GM23338 (cell line): ENCODE results near the gene TRUB1. TPM values are rescaled to one million over a fixed set of nuclear protein-coding genes. Genes with fewer than 3 reads are reported as not detected.

Experiments used
- ATAC-seq: fragments of 200-7000 bp; cut with Tn5 transposase; 3 replicates; pipeline ENCODE4 v1.9.1; 2020
- DNase-seq: peaks from one replicate; pipeline ENCODE4 v3.0.0-alpha.2; 2015; ENCODE audit warnings: low spot score
- H2AFZ ChIP-seq: fragments of 200-600 bp; sonication (generic); 2 replicates; pipeline ENCODE4 v1.8.0; 2016; ENCODE audit warnings: antibody characterized with exemption, mild to moderate bottlenecking, moderate library complexity
- H3F3A ChIP-seq: fragments of 200-600 bp; sonication (generic); replicated peaks from 2 replicates; pipeline ENCODE4 v1.8.0; 2017; ENCODE audit warnings: antibody characterized with exemption, mixed run types, low read depth
- H3K27ac ChIP-seq: fragments of 200-600 bp; sonication (generic); 2 replicates; pipeline ENCODE4 v1.6.1; 2016; ENCODE audit warnings: low read depth
- H3K27me3 ChIP-seq: fragments of 200-600 bp; sonication (generic); 2 replicates; pipeline ENCODE4 v1.8.0; 2016; ENCODE audit warnings: mild to moderate bottlenecking, mixed run types, moderate library complexity; ENCODE audit not compliant: insufficient read depth
- H3K36me3 ChIP-seq: fragments of 200-600 bp; sonication (generic); 2 replicates; pipeline ENCODE4 v1.8.0; 2016; ENCODE audit warnings: mild to moderate bottlenecking; ENCODE audit not compliant: insufficient read depth
- H3K4me1 ChIP-seq: fragments of 200-600 bp; sonication (generic); 2 replicates; pipeline ENCODE4 v1.8.0; 2016; ENCODE audit warnings: mild to moderate bottlenecking, moderate library complexity; ENCODE audit not compliant: insufficient read depth
- H3K4me2 ChIP-seq: fragments of 200-600 bp; sonication (generic); 2 replicates; pipeline ENCODE4 v1.7.1; 2017; ENCODE audit warnings: mixed run types
- H3K4me3 ChIP-seq: fragments of 200-600 bp; sonication (generic); 2 replicates; pipeline ENCODE4 v1.6.1; 2016; ENCODE audit warnings: mixed run types
- H3K79me2 ChIP-seq: fragments of 200-600 bp; sonication (generic); replicated peaks from 2 replicates; pipeline ENCODE4 v1.8.0; 2017; ENCODE audit warnings: mild to moderate bottlenecking; ENCODE audit not compliant: insufficient read depth
- H3K9me2 ChIP-seq: fragments of 200-600 bp; sonication (generic); 2 replicates; pipeline ENCODE4 v1.8.0; 2017; ENCODE audit not compliant: insufficient read depth
- H4K20me1 ChIP-seq: fragments of 200-600 bp; sonication (generic); replicated peaks from 2 replicates; pipeline ENCODE4 v1.8.0; 2017; ENCODE audit warnings: mild to moderate bottlenecking; ENCODE audit not compliant: insufficient read depth
- H3K27ac Mint-ChIP-seq: 2 replicates; pipeline ENCODE4 v1.8.0; 2020; ENCODE audit warnings: inconsistent platforms, mild to moderate bottlenecking, moderate library complexity, mixed read lengths
- H3K27me3 Mint-ChIP-seq: 3 replicates; pipeline ENCODE4 v1.8.0; 2022; ENCODE audit warnings: low read depth, mild to moderate bottlenecking, moderate library complexity, mixed read lengths, inconsistent platforms; ENCODE audit not compliant: insufficient read depth, poor library complexity
- H3K36me3 Mint-ChIP-seq: 3 replicates; pipeline ENCODE4 v1.8.0; 2021; ENCODE audit warnings: low read depth, mild to moderate bottlenecking, inconsistent platforms, moderate library complexity, mixed read lengths
- H3K4me1 Mint-ChIP-seq: 3 replicates; pipeline ENCODE4 v1.8.0; 2020; ENCODE audit warnings: mild to moderate bottlenecking, inconsistent platforms, mixed read lengths
- H3K4me3 Mint-ChIP-seq: 3 replicates; pipeline ENCODE4 v1.8.0; 2021; ENCODE audit warnings: moderate library complexity, mild to moderate bottlenecking, inconsistent platforms, mixed read lengths
- H3K9me3 Mint-ChIP-seq: 3 replicates; pipeline ENCODE4 v1.8.0; 2020; ENCODE audit warnings: moderate library complexity, mild to moderate bottlenecking, inconsistent platforms, mixed read lengths
- CREB1 ChIP-seq: fragments of 250-450 bp; sonication (Bioruptor Pico); IDR thresholded peaks from 2 replicates; pipeline ENCODE4 v1.5.0; 2020; ENCODE audit warnings: low read depth, mild to moderate bottlenecking, moderate library complexity
- CTCF ChIP-seq, 2 experiments: fragments of 200-600 bp in 1 of 2; sonication (generic) in 1 of 2; conservative IDR thresholded peaks; 2 replicates each; pipeline versions ENCODE4 v1.5.1 to v1.6.1; 2016 to 2017; ENCODE audit warnings: antibody characterized with exemption in 2 of 2, low read depth in 2 of 2, mild to moderate bottlenecking in 2 of 2, moderate library complexity in 1 of 2
- ZNF331 ChIP-seq: fragments of 250-450 bp; sonication (Bioruptor Pico); IDR thresholded peaks from 2 replicates; pipeline ENCODE4 v1.5.0; 2020; ENCODE audit warnings: low read depth, mild to moderate bottlenecking, moderate library complexity
- polyA plus RNA-seq: library from polyadenylated mRNA; unstranded; fragments of >200 nt; fragmentation: Nextera tagmentation; extraction: Ambion mirVana; gene quantifications from 2 replicates; pipeline ENCODE4 v1.2.1, GENCODE V29; 2016
- total RNA-seq: library from RNA; depleted of rRNA; stranded (reverse); fragments of >200 nt; shearing (Covaris generic); gene quantifications from 2 replicates; pipeline ENCODE4 v1.2.3, GENCODE V29; 2014
- TF ChIP-seq, protein P1 (sequence below): fragments of 250-450 bp; sonication (Bioruptor Pico); IDR thresholded peaks from 2 replicates; pipeline ENCODE4 v1.5.0; 2020; ENCODE audit warnings: mild to moderate bottlenecking, moderate library complexity

The TRUB1 gene
- total and polyA plus RNA-seq, 2 experiments from 2014 or later: 15.5 to 34.5 TPM

DNA sequence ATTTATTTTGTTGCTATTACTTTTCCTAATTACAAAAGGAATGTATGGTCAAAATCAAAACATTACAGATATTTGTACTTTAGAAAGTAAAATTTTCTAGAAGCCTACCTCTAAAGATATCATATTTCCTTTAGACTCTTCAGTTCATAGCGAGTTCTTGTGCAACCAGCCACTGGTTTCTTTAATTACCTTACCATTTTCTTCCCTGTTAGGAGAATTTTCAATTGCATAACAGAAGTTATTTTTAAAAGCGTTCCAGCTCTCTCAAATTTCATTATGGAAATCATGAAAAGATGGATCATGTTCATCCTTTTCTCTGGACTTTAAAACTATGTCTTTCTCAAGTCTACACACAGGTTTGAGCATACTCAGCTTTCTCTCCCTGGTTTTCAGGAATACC, 5.0 kb upstream of the TRUB1 start:
- no peaks in the 10 kb centered on the region for H3F3A ChIP-seq
- DNase-seq (no peak), ATAC-seq (no peak)
- Mint-ChIP-seq H3K27ac (no peak overlapping the region), H3K4me1 (no peaks in the 10 kb centered on the region), H3K27me3 (no peaks in the 10 kb centered on the region), H3K36me3 (no peaks in the 10 kb centered on the region; the same call in 2 of the 3 replicates), H3K4me3 (no peak overlapping the region), H3K9me3 (peaks cover 12% of the 10 kb centered on the region)
- no peaks in the 10 kb centered on the region; the same call in 1 of the 2 replicates for H3K9me2 ChIP-seq
- TF ChIP-seq ZNF331 (CRISPR knock-in tag) (no peak), CREB1 (CRISPR knock-in tag) (no peak)
- TF ChIP-seq, protein P1, sequence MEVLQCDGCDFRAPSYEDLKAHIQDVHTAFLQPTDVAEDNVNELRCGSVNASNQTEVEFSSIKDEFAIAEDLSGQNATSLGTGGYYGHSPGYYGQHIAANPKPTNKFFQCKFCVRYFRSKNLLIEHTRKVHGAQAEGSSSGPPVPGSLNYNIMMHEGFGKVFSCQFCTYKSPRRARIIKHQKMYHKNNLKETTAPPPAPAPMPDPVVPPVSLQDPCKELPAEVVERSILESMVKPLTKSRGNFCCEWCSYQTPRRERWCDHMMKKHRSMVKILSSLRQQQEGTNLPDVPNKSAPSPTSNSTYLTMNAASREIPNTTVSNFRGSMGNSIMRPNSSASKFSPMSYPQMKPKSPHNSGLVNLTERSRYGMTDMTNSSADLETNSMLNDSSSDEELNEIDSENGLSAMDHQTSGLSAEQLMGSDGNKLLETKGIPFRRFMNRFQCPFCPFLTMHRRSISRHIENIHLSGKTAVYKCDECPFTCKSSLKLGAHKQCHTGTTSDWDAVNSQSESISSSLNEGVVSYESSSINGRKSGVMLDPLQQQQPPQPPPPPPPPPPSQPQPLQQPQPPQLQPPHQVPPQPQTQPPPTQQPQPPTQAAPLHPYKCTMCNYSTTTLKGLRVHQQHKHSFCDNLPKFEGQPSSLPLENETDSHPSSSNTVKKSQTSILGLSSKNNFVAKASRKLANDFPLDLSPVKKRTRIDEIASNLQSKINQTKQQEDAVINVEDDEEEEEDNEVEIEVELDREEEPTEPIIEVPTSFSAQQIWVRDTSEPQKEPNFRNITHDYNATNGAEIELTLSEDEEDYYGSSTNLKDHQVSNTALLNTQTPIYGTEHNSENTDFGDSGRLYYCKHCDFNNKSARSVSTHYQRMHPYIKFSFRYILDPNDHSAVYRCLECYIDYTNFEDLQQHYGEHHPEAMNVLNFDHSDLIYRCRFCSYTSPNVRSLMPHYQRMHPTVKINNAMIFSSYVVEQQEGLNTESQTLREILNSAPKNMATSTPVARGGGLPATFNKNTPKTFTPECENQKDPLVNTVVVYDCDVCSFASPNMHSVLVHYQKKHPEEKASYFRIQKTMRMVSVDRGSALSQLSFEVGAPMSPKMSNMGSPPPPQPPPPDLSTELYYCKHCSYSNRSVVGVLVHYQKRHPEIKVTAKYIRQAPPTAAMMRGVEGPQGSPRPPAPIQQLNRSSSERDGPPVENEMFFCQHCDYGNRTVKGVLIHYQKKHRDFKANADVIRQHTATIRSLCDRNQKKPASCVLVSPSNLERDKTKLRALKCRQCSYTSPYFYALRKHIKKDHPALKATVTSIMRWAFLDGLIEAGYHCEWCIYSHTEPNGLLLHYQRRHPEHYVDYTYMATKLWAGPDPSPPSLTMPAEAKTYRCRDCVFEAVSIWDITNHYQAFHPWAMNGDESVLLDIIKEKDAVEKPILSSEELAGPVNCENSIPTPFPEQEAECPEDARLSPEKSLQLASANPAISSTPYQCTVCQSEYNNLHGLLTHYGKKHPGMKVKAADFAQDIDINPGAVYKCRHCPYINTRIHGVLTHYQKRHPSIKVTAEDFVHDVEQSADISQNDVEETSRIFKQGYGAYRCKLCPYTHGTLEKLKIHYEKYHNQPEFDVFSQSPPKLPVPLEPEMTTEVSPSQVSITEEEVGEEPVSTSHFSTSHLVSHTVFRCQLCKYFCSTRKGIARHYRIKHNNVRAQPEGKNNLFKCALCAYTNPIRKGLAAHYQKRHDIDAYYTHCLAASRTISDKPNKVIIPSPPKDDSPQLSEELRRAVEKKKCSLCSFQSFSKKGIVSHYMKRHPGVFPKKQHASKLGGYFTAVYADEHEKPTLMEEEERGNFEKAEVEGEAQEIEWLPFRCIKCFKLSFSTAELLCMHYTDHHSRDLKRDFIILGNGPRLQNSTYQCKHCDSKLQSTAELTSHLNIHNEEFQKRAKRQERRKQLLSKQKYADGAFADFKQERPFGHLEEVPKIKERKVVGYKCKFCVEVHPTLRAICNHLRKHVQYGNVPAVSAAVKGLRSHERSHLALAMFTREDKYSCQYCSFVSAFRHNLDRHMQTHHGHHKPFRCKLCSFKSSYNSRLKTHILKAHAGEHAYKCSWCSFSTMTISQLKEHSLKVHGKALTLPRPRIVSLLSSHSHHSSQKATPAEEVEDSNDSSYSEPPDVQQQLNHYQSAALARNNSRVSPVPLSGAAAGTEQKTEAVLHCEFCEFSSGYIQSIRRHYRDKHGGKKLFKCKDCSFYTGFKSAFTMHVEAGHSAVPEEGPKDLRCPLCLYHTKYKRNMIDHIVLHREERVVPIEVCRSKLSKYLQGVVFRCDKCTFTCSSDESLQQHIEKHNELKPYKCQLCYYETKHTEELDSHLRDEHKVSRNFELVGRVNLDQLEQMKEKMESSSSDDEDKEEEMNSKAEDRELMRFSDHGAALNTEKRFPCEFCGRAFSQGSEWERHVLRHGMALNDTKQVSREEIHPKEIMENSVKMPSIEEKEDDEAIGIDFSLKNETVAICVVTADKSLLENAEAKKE (CRISPR knock-in tag): no peak
- no peaks in the 10 kb centered on the region for H4K20me1 ChIP-seq
- no peak overlapping the region for H3K4me2 ChIP-seq
- no peaks in the 10 kb centered on the region for H3K4me1 ChIP-seq
- H3K27me3 ChIP-seq: no peaks in the 10 kb centered on the region
- H3K79me2 ChIP-seq: no peaks in the 10 kb centered on the region
- H3K4me3 ChIP-seq: no peak overlapping the region
- no peak overlapping the region for H2AFZ ChIP-seq
- no peak overlapping the region for H3K27ac ChIP-seq
- H3K36me3 ChIP-seq: no peaks in the 10 kb centered on the region

- H3K36me3 Mint-ChIP-seq: no peaks in the 10 kb centered on the region; the same call in 2 of the 3 replicates
- no peaks in the 10 kb centered on the region for H4K20me1 ChIP-seq
- no peaks in the 10 kb centered on the region for H3K27me3 ChIP-seq
- DNase-seq: no peak
- H3K27ac ChIP-seq: no peak overlapping the region
- no peak overlapping the region for H3K4me3 ChIP-seq
- H3K4me1 Mint-ChIP-seq: no peaks in the 10 kb centered on the region
- H2AFZ ChIP-seq: no peak overlapping the region
- H3K4me1 ChIP-seq: no peaks in the 10 kb centered on the region
- H3K36me3 ChIP-seq: no peaks in the 10 kb centered on the region
- H3K79me2 ChIP-seq: peaks cover 5% of the 10 kb centered on the region
- no peak for ATAC-seq
- H3K4me3 Mint-ChIP-seq: no peak overlapping the region
- peaks cover 12% of the 10 kb centered on the region for H3K9me3 Mint-ChIP-seq
- no peaks in the 10 kb centered on the region for H3F3A ChIP-seq
- H3K27me3 Mint-ChIP-seq: peaks cover 6% of the 10 kb centered on the region
- no peak overlapping the region for H3K4me2 ChIP-seq
- H3K9me2 ChIP-seq: no peaks in the 10 kb centered on the region; the same call in 1 of the 2 replicates
- no peak overlapping the region for H3K27ac Mint-ChIP-seq
- TF ChIP-seq, protein P1 (CRISPR knock-in tag): no peak
- TF ChIP-seq CTCF (conservative IDR thresholded peaks at IDR 0.05; ENCODE audit: low read depth in 2 of 2): no peak
Measured at GRCh38 chr10:114933588-114933987, 4.4 kb upstream of the TRUB1 start.
